Astrocyte (in vitro differentiated cells and primary cell): ENCODE results near the gene AK1. TPM values are rescaled to one million over a fixed set of nuclear protein-coding genes. Genes with fewer than 3 reads are reported as not detected.

ENCODE experiments used
- DNase-seq: peaks from one replicate; pipeline ENCODE4 v3.0.0-alpha.2; 2010; ENCODE audit warnings: low read depth
- FAIRE-seq: peaks from 2 replicates; lab custom pipeline; 2011; peaks lifted over from hg19 to GRCh38; lab: Jason Lieb, UNC
- H2AFZ ChIP-seq: 2 replicates; pipeline ENCODE4 v1.6.0; 2012; ENCODE audit warnings: low read depth, low read length, inconsistent platforms
- H3K27ac ChIP-seq: 2 replicates; pipeline ENCODE4 v1.5.1; 2011; ENCODE audit warnings: low read depth, low read length, inconsistent platforms
- H3K27me3 ChIP-seq: 2 replicates; pipeline ENCODE4 v1.6.0; 2011; ENCODE audit warnings: low read length, inconsistent platforms; ENCODE audit not compliant: insufficient read depth
- H3K36me3 ChIP-seq: 2 replicates; pipeline ENCODE4 v1.5.1; 2011; ENCODE audit warnings: low read length, inconsistent platforms; ENCODE audit not compliant: insufficient read depth
- H3K4me1 ChIP-seq: 2 replicates; pipeline ENCODE4 v1.5.1; 2011; ENCODE audit warnings: low read length, inconsistent platforms; ENCODE audit not compliant: insufficient read depth
- H3K4me2 ChIP-seq: 2 replicates; pipeline ENCODE4 v1.6.0; 2012; ENCODE audit warnings: low read length, inconsistent platforms
- H3K4me3 ChIP-seq: 2 replicates; pipeline ENCODE4 v1.5.1; 2011; ENCODE audit warnings: low read depth, mild to moderate bottlenecking, low read length, inconsistent platforms; ENCODE audit not compliant: insufficient read depth
- H3K79me2 ChIP-seq: 2 replicates; pipeline ENCODE4 v1.6.0; 2012; ENCODE audit warnings: mild to moderate bottlenecking, low read length, inconsistent platforms; ENCODE audit not compliant: insufficient read depth
- H3K9ac ChIP-seq: 2 replicates; pipeline ENCODE4 v1.6.0; 2012; ENCODE audit warnings: mild to moderate bottlenecking, low read length, inconsistent platforms
- H3K9me3 ChIP-seq: 2 replicates; pipeline ENCODE4 v1.5.1; 2012; ENCODE audit warnings: low read depth, mild to moderate bottlenecking, low read length, inconsistent platforms; ENCODE audit not compliant: insufficient read depth
- H4K20me1 ChIP-seq: 2 replicates; pipeline ENCODE4 v1.6.0; 2012; ENCODE audit warnings: low read length, inconsistent platforms; ENCODE audit not compliant: insufficient read depth
- H3K27ac Mint-ChIP-seq: one replicate; pipeline ENCODE4 v1.8.0; 2021; ENCODE audit warnings: mild to moderate bottlenecking, mixed read lengths; ENCODE audit not compliant: unreplicated experiment
- H3K27me3 Mint-ChIP-seq: one replicate; pipeline ENCODE4 v1.8.0; 2021; ENCODE audit warnings: low read depth, mixed read lengths; ENCODE audit not compliant: unreplicated experiment
- H3K36me3 Mint-ChIP-seq: one replicate; pipeline ENCODE4 v1.8.0; 2021; ENCODE audit warnings: low read depth, mixed read lengths; ENCODE audit not compliant: unreplicated experiment
- H3K4me1 Mint-ChIP-seq: one replicate; pipeline ENCODE4 v1.8.0; 2021; ENCODE audit warnings: low read depth, mixed read lengths; ENCODE audit not compliant: unreplicated experiment
- H3K4me3 Mint-ChIP-seq: one replicate; pipeline ENCODE4 v1.8.0; 2021; ENCODE audit warnings: mild to moderate bottlenecking, moderate library complexity, mixed read lengths; ENCODE audit not compliant: unreplicated experiment
- H3K9me3 Mint-ChIP-seq: one replicate; pipeline ENCODE4 v1.8.0; 2021; ENCODE audit warnings: mild to moderate bottlenecking, mixed read lengths; ENCODE audit not compliant: unreplicated experiment
- CTCF ChIP-seq: IDR thresholded peaks from 2 replicates; pipeline ENCODE4 v1.5.1; 2011; ENCODE audit warnings: low read depth, mild to moderate bottlenecking, inconsistent platforms, low read length, moderate library complexity; ENCODE audit not compliant: insufficient read depth
- EZH2 ChIP-seq: IDR thresholded peaks from 2 replicates; pipeline ENCODE4 v1.6.1; 2012; ENCODE audit warnings: mild to moderate bottlenecking, low read length, inconsistent platforms; ENCODE audit not compliant: insufficient read depth
- total RNA-seq: library from RNA; stranded (reverse); gene quantifications from 2 replicates; pipeline ENCODE4 v1.2.1, GENCODE V29; 2021

Gene AK1
- total RNA-seq, 1 donor from 2014 or later, result 78.0 TPM

- Histone ChIP-seq H3K9ac (no peak overlapping the region), H4K20me1 (peaks cover 27% of the 10 kb centered on the region), H2AFZ (no peak overlapping the region), H3K36me3 (no peaks in the 10 kb centered on the region), H3K27me3 (no peaks in the 10 kb centered on the region), H3K9me3 (no peaks in the 10 kb centered on the region), H3K4me1 (peaks cover 44% of the 10 kb centered on the region), H3K4me3 (no peak overlapping the region), H3K79me2 (peaks cover 20% of the 10 kb centered on the region), H3K27ac (no peak overlapping the region), H3K4me2 (peak overlapping the region; percentile 29)
- Mint-ChIP-seq H3K4me3 (no peak overlapping the region), H3K9me3 (no peaks in the 10 kb centered on the region), H3K27ac (no peak overlapping the region), H3K4me1 (peaks cover 17% of the 10 kb centered on the region), H3K36me3 (peaks cover 10% of the 10 kb centered on the region), H3K27me3 (no peaks in the 10 kb centered on the region)
- no peak for DNase-seq
- TF ChIP-seq CTCF, result no peak
- TF ChIP-seq EZH2, result no peak
- no peak for FAIRE-seq
These were observed 3.6 kb downstream of the AK1 start for GRCh38 chr9:127873886-127874285.

GRCh38 chr9:127873223-127873691, 4.2 kb downstream of the AK1 start:
- H3K27ac Mint-ChIP-seq, result no peak overlapping the region
- Histone ChIP-seq H3K79me2 (peaks cover 20% of the 10 kb centered on the region), H3K9me3 (no peaks in the 10 kb centered on the region), H3K4me3 (no peak overlapping the region), H3K27ac (no peak overlapping the region), H3K27me3 (no peaks in the 10 kb centered on the region), H2AFZ (no peak overlapping the region), H3K4me2 (no peak overlapping the region), H3K9ac (no peak overlapping the region), H3K4me1 (peaks cover 44% of the 10 kb centered on the region), H4K20me1 (peaks cover 27% of the 10 kb centered on the region), H3K36me3 (no peaks in the 10 kb centered on the region)
- no peaks in the 10 kb centered on the region for H3K9me3 Mint-ChIP-seq
- no peak overlapping the region for H3K4me3 Mint-ChIP-seq
- DNase-seq, result no peak
- TF ChIP-seq EZH2 (no peak), CTCF (no peak)
- H3K36me3 Mint-ChIP-seq, result peaks cover 12% of the 10 kb centered on the region
- H3K27me3 Mint-ChIP-seq, result no peaks in the 10 kb centered on the region
- no peak for FAIRE-seq
- peaks cover 17% of the 10 kb centered on the region for H3K4me1 Mint-ChIP-seq

- Mint-ChIP-seq H3K27me3 (no peaks in the 10 kb centered on the region), H3K4me3 (no peak overlapping the region), H3K9me3 (no peaks in the 10 kb centered on the region), H3K4me1 (peaks cover 17% of the 10 kb centered on the region), H3K27ac (no peak overlapping the region), H3K36me3 (peaks cover 12% of the 10 kb centered on the region)
- H3K36me3 ChIP-seq, result no peaks in the 10 kb centered on the region
- H3K4me3 ChIP-seq, result no peak overlapping the region
- no peaks in the 10 kb centered on the region for H3K27me3 ChIP-seq
- H3K79me2 ChIP-seq, result peaks cover 20% of the 10 kb centered on the region
- H4K20me1 ChIP-seq, result peaks cover 27% of the 10 kb centered on the region
- H3K4me1 ChIP-seq, result peaks cover 39% of the 10 kb centered on the region
- H3K4me2 ChIP-seq, result no peak overlapping the region
- no peak for FAIRE-seq
- no peak overlapping the region for H3K27ac ChIP-seq
- no peak overlapping the region for H2AFZ ChIP-seq
- TF ChIP-seq EZH2, result no peak
- TF ChIP-seq CTCF, result no peak
- DNase-seq, result no peak
- H3K9ac ChIP-seq, result no peak overlapping the region
- no peaks in the 10 kb centered on the region for H3K9me3 ChIP-seq
These were observed 4.9 kb downstream of the AK1 start for GRCh38 chr9:127872369-127873222.
